OCI-LY7 (cell line): ENCODE measurements around the gene SIAH1. TPM values are rescaled to one million over a fixed set of nuclear protein-coding genes. Genes with fewer than 3 reads are reported as not detected.

Experiments
- BruUV-seq: library from RNA; stranded (reverse); fragments of 400-500 nt; replicated peaks from 2 replicates; lab custom pipeline; 2021; lab: Mats Ljungman, UMichigan
- CTCF ChIA-PET: fragments of 300-600 bp; sonication (Branson Sonifier 250); formaldehyde crosslinking; loops from one replicate; lab custom pipeline; 2022; ENCODE audit warnings: antibody characterized with exemption; ENCODE audit not compliant: unreplicated experiment; lab: Charles Lee
- POLR2A ChIA-PET: fragments of 300-600 bp; sonication (Branson Sonifier 250); formaldehyde crosslinking; loops from one replicate; lab custom pipeline; 2022; ENCODE audit warnings: antibody characterized with exemption; lab: Charles Lee
- DNase-seq: peaks from one replicate; pipeline ENCODE4 v3.0.0-alpha.2; 2015; ENCODE audit warnings: low spot score
- H2AFZ ChIP-seq: fragments of 200-600 bp; sonication (generic), shearing (Covaris generic); 2 replicates; pipeline ENCODE4 v1.6.1; 2014; ENCODE audit warnings: mild to moderate bottlenecking, antibody characterized with exemption, low read length, moderate library complexity
- H3K27ac ChIP-seq: fragments of 200-600 bp; sonication (generic); 2 replicates; pipeline ENCODE4 v1.5.1; 2014; ENCODE audit warnings: mixed run types, low read depth, mild to moderate bottlenecking, moderate library complexity, low read length, inconsistent platforms; ENCODE audit not compliant: poor library complexity, severe bottlenecking
- H3K36me3 ChIP-seq: fragments of 200-600 bp; sonication (generic); 2 replicates; pipeline ENCODE4 v1.6.1; 2014; ENCODE audit warnings: mild to moderate bottlenecking, antibody characterized with exemption, low read length, moderate library complexity, mixed read lengths; ENCODE audit not compliant: insufficient read depth
- H3K4me1 ChIP-seq: fragments of 200-600 bp; sonication (generic); 2 replicates; pipeline ENCODE4 v1.5.1; 2014; ENCODE audit warnings: mild to moderate bottlenecking, low read length; ENCODE audit not compliant: insufficient read depth, poor library complexity, severe bottlenecking
- H3K4me2 ChIP-seq: fragments of 200-600 bp; sonication (generic); 2 replicates; pipeline ENCODE4 v1.6.1; 2014; ENCODE audit warnings: mild to moderate bottlenecking, low read length
- H3K4me3 ChIP-seq: fragments of 200-600 bp; sonication (generic); 2 replicates; pipeline ENCODE4 v1.5.1; 2014; ENCODE audit warnings: mild to moderate bottlenecking, low read depth, low read length; ENCODE audit not compliant: poor library complexity, severe bottlenecking
- H3K79me2 ChIP-seq: fragments of 200-600 bp; sonication (generic); 2 replicates; pipeline ENCODE4 v1.6.1; 2016; ENCODE audit warnings: low read depth, mild to moderate bottlenecking, low read length, moderate library complexity, mixed read lengths; ENCODE audit not compliant: insufficient read depth
- H3K9me2 ChIP-seq: fragments of 200-600 bp; sonication (generic); 2 replicates; pipeline ENCODE4 v1.6.1; 2016; ENCODE audit warnings: mild to moderate bottlenecking, low read length, mixed read lengths; ENCODE audit not compliant: insufficient read depth
- H3K9me3 ChIP-seq: fragments of 200-600 bp; sonication (generic); 2 replicates; pipeline ENCODE4 v1.6.1; 2014; ENCODE audit warnings: mild to moderate bottlenecking, mixed run types, low read length, mixed read lengths
- H4K20me1 ChIP-seq: fragments of 200-600 bp; sonication (generic); 2 replicates; pipeline ENCODE4 v1.6.1; 2014; ENCODE audit warnings: mild to moderate bottlenecking, antibody characterized with exemption, low read length, moderate library complexity, mixed read lengths; ENCODE audit not compliant: insufficient read depth
- EZH2phosphoT487 ChIP-seq: fragments of 200-600 bp; sonication (generic); IDR thresholded peaks from 2 replicates; pipeline ENCODE4 v1.6.1; 2018; ENCODE audit warnings: low read depth, borderline replicate concordance, mild to moderate bottlenecking, mixed run types, antibody characterized with exemption, low read length, moderate library complexity, mixed read lengths
- intact Hi-C: fragments of 100-400 bp; cut with micrococcal nuclease; formaldehyde crosslinking; loops from one replicate; pipeline ENCODE4 v1.10.0; 2022; ENCODE audit not compliant: unreplicated experiment
- total RNA-seq, 2 experiments: library from RNA; depleted of rRNA in 1 of 2; stranded (reverse); fragments of >200 nt in 1 of 2; shearing (Covaris generic) in 1 of 2; gene quantifications; 2 replicates each; pipeline ENCODE4 v1.2.3, GENCODE V29; 2014 to 2022
- TF ChIP-seq, protein P1 (sequence below): fragments of 200-600 bp; sonication (generic); conservative IDR thresholded peaks from 2 replicates; pipeline ENCODE4 v1.5.1; 2014; ENCODE audit warnings: mild to moderate bottlenecking, antibody characterized with exemption, low read length, moderate library complexity, mixed read lengths

The SIAH1 gene
- total RNA-seq, 2 experiments from 2014 or later, result 18.9 to 22.8 TPM

DNA sequence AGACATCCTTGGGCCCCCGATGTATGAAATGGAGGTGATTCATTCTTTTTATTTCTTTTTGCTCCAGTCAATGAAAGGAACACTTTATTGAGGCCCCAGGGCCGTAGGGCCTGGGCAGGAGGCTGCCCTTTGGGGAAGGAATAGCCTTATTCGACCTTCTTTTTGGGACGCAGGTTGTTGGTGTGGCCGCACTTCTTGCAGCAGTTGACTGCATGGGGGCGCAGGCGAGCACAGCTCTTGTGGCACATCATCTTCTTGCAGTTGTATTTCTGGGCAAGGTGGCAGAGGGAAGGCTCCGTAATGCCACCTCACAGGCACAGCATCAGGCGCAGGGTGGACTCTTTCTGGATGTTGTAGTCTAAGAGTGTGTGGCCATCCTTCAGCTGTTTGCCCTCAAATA, 50.9 kb downstream of the SIAH1 start:
- no peak for TF ChIP-seq EZH2phosphoT487
- TF ChIP-seq, protein P1, sequence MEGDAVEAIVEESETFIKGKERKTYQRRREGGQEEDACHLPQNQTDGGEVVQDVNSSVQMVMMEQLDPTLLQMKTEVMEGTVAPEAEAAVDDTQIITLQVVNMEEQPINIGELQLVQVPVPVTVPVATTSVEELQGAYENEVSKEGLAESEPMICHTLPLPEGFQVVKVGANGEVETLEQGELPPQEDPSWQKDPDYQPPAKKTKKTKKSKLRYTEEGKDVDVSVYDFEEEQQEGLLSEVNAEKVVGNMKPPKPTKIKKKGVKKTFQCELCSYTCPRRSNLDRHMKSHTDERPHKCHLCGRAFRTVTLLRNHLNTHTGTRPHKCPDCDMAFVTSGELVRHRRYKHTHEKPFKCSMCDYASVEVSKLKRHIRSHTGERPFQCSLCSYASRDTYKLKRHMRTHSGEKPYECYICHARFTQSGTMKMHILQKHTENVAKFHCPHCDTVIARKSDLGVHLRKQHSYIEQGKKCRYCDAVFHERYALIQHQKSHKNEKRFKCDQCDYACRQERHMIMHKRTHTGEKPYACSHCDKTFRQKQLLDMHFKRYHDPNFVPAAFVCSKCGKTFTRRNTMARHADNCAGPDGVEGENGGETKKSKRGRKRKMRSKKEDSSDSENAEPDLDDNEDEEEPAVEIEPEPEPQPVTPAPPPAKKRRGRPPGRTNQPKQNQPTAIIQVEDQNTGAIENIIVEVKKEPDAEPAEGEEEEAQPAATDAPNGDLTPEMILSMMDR, result peak; percentile 48
- CTCF ChIA-PET, result no interaction called here
- POLR2A ChIA-PET, result no interaction called here

DNA sequence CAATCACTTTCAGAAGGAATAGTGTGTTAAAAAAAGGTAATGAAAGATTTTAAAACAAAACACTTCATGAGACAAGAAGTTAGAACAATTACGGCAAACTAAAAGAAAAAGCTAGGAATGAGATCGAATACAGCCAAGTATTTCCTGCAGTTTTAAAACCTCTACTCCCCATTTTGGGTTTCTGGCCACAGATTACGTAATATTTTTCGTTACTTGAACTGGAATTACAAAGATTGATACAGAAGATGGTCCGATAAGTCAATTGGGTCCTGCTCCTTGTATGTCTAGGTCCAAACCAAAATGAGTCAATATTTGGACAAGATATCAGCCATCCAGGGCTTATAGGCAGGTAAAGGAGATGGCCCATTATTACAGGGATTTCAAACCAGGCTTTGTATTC, 52.2 kb downstream of the SIAH1 start:
- Histone ChIP-seq H4K20me1 (no peaks in the 10 kb centered on the region), H3K4me3 (no peak overlapping the region), H3K9me2 (no peaks in the 10 kb centered on the region), H3K9me3 (no peaks in the 10 kb centered on the region), H3K4me1 (no peaks in the 10 kb centered on the region), H3K79me2 (no peaks in the 10 kb centered on the region), H3K36me3 (peaks cover 9% of the 10 kb centered on the region; the same call in 1 of the 2 replicates), H3K27ac (no peak overlapping the region), H3K4me2 (no peak overlapping the region), H2AFZ (no peak overlapping the region)
- BruUV-seq, result no TSS peak
- intact Hi-C loops, result no loop called here
- CTCF ChIA-PET, result no interaction called here
- TF ChIP-seq, protein P1, result no peak
- TF ChIP-seq EZH2phosphoT487, result no peak
- POLR2A ChIA-PET, result interaction anchor here (0.6 to 0.7 kb wide), 2 partner anchors 153 to 297 kb away, joined by 3 read pairs; no protein-coding TSS in a partner anchor
- no peak for DNase-seq

More for the DNA sequence above, 50.9 kb downstream of the SIAH1 start:
- H3K36me3 ChIP-seq, result peaks cover 9% of the 10 kb centered on the region; the same call in 1 of the 2 replicates
- H4K20me1 ChIP-seq, result no peaks in the 10 kb centered on the region
- BruUV-seq, result no TSS peak
- no peaks in the 10 kb centered on the region for H3K9me2 ChIP-seq
- no peaks in the 10 kb centered on the region for H3K4me1 ChIP-seq
- intact Hi-C loops, result no loop called here
- no peak overlapping the region for H3K4me3 ChIP-seq
- no peak for DNase-seq
- no peaks in the 10 kb centered on the region for H3K79me2 ChIP-seq
- no peaks in the 10 kb centered on the region for H3K9me3 ChIP-seq
- H3K27ac ChIP-seq, result no peak overlapping the region
- H3K4me2 ChIP-seq, result no peak overlapping the region
- no peak overlapping the region for H2AFZ ChIP-seq

DNA sequence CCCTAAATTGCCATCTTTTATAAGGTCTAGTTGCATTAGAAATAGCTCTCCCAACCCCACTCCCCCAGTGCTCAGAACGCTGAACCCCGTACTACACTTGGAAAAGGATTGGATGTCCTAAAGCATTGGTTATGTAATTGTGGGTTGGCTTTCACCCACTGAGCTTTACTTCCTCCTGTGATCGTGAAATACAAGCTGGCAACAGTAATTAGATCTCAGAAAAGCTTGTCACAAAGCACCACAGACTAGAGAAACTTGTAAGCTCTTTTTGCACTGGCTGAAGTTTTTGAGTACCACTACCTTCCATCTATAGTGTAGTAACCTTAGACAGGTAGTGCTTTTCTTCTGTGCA, 54.4 kb downstream of the SIAH1 start:
- no peak overlapping the region for H3K27ac ChIP-seq
- H3K36me3 ChIP-seq, result peaks cover 9% of the 10 kb centered on the region; the same call in 1 of the 2 replicates
- H2AFZ ChIP-seq, result no peak overlapping the region
- no peaks in the 10 kb centered on the region for H3K9me2 ChIP-seq
- H3K4me1 ChIP-seq, result no peaks in the 10 kb centered on the region
- no peaks in the 10 kb centered on the region for H4K20me1 ChIP-seq
- no peak for DNase-seq
- H3K4me3 ChIP-seq, result no peak overlapping the region
- H3K79me2 ChIP-seq, result no peaks in the 10 kb centered on the region
- no peak overlapping the region for H3K4me2 ChIP-seq
- POLR2A ChIA-PET, result interaction anchor here (0.9 to 1.2 kb wide), 3 partner anchors 13 to 300 kb away, joined by 3 to 4 read pairs (median 4); no protein-coding TSS in a partner anchor
- intact Hi-C loops, result no loop called here
- BruUV-seq, result no TSS peak
- H3K9me3 ChIP-seq, result no peaks in the 10 kb centered on the region
- CTCF ChIA-PET, result no interaction called here
- TF ChIP-seq EZH2phosphoT487, result no peak
- TF ChIP-seq, protein P1, result no peak
